Mesothelial cell of epicardium (in vitro differentiated cells): ENCODE data around the gene PSME2. TPM values are rescaled to one million over a fixed set of nuclear protein-coding genes. Genes with fewer than 3 reads are reported as not detected.

ENCODE experiments used
- DNase-seq, 2 experiments: peaks; one replicate each; pipeline ENCODE4 v3.0.0; 2021; ENCODE audit warnings: low spot score in 2 of 2; ENCODE audit not compliant: unreplicated experiment in 2 of 2
- H3K27ac Mint-ChIP-seq: 2 replicates; pipeline ENCODE4 v1.8.0; 2021; ENCODE audit warnings: mixed read lengths
- H3K27me3 Mint-ChIP-seq: 2 replicates; pipeline ENCODE4 v1.8.0; 2021; ENCODE audit warnings: low read depth, mixed read lengths
- H3K36me3 Mint-ChIP-seq: 2 replicates; pipeline ENCODE4 v1.8.0; 2021; ENCODE audit warnings: mixed read lengths
- H3K4me1 Mint-ChIP-seq: 2 replicates; pipeline ENCODE4 v1.8.0; 2021; ENCODE audit warnings: mixed read lengths
- H3K4me3 Mint-ChIP-seq: 2 replicates; pipeline ENCODE4 v1.8.0; 2021; ENCODE audit warnings: mild to moderate bottlenecking, moderate library complexity, mixed read lengths
- H3K9me3 Mint-ChIP-seq: 2 replicates; pipeline ENCODE4 v1.8.0; 2021; ENCODE audit warnings: mixed read lengths
- total RNA-seq: library from RNA; stranded (reverse); gene quantifications from 3 replicates; pipeline ENCODE4 v1.2.1, GENCODE V29; 2021
- TF ChIP-seq, protein P1 (sequence below): fragments of 200-600 bp; sonication (generic); IDR thresholded peaks from one replicate; pipeline ENCODE4 v1.5.0; 2021; ENCODE audit warnings: antibody characterized with exemption; ENCODE audit not compliant: unreplicated experiment

The PSME2 gene
- total RNA-seq, 1 donor from 2014 or later = 148 TPM

DNA sequence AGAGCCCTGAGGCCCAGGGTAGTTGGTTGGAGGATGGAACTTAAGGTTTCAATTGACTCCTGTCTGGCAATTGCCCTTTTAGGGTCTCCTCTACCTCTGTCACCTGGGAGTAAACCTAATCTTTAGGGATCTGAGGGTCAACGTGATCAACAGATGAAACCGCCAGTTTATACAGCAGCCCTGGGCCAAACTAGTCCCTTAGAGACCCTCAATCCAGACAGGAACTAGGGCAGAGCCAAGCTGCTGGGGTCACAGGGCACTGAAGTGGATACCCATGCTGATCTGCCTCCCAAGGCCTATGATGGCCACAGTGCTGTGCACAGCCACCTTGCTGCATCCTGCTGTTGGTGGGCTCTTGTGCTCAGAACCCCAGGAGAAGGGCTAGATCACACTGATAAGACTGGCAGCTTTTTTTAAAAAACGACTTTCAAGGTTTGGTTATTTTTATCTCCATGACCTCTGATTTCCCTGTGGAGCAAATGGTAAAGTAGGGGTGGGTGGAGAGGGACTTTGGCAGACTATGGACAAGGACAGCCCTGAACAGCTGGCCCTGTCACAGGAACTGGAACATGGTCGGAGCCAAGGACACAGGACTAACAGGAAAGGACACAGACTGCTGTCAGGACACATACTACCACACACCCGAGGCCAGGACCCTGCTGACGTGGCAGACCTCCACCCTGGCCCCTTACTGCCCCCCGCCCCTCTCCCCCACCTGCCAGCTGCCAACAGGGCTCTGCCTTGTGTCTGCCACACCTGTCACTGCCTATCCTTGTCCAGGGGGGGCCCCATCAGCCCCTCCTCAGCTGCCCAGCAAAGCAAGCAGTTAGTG is 15.5 kb downstream of the PSME2 start:
- TF ChIP-seq, protein P1, sequence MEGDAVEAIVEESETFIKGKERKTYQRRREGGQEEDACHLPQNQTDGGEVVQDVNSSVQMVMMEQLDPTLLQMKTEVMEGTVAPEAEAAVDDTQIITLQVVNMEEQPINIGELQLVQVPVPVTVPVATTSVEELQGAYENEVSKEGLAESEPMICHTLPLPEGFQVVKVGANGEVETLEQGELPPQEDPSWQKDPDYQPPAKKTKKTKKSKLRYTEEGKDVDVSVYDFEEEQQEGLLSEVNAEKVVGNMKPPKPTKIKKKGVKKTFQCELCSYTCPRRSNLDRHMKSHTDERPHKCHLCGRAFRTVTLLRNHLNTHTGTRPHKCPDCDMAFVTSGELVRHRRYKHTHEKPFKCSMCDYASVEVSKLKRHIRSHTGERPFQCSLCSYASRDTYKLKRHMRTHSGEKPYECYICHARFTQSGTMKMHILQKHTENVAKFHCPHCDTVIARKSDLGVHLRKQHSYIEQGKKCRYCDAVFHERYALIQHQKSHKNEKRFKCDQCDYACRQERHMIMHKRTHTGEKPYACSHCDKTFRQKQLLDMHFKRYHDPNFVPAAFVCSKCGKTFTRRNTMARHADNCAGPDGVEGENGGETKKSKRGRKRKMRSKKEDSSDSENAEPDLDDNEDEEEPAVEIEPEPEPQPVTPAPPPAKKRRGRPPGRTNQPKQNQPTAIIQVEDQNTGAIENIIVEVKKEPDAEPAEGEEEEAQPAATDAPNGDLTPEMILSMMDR = no peak
- Mint-ChIP-seq H3K4me3 (no peak overlapping the region), H3K27me3 (no peaks in the 10 kb centered on the region), H3K9me3 (no peaks in the 10 kb centered on the region), H3K36me3 (no peaks in the 10 kb centered on the region), H3K27ac (no peak overlapping the region), H3K4me1 (peaks cover 6% of the 10 kb centered on the region)
- DNase-seq = no peak

DNA sequence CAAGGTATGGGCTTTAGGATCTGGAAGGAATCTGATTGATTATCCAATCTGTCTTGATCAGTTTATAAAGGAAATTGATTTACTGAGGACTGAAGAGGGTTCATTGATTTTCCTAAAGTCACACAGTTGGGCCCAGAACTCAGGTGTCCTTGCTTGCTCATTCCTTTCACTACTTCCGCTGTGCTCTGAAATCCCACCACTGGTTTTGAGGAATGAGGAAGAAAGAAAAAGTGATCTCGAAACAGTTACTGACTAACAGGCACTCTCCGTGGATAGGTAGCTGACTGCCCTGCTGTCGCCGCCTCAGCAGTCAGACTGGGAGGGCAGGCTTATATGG is 16.1 kb downstream of the PSME2 start, which contains the start of gene FITM1:
TSS of gene FITM1 (plus strand) at position 280 of the 337 bp plus-strand sequence. CDS start 905 bp downstream, outside the sequence.
- Mint-ChIP-seq H3K4me3 (no peak within 1 kb of the TSS), H3K36me3 (peaks cover under 1% of the 10 kb centered on the region), H3K27ac (no peak within 1 kb of the TSS), H3K9me3 (no peaks in the 10 kb centered on the region), H3K4me1 (peaks cover 3% of the 10 kb centered on the region), H3K27me3 (no peaks in the 10 kb centered on the region)
- no peak for DNase-seq
- TF ChIP-seq, protein P1 = no peak

DNA sequence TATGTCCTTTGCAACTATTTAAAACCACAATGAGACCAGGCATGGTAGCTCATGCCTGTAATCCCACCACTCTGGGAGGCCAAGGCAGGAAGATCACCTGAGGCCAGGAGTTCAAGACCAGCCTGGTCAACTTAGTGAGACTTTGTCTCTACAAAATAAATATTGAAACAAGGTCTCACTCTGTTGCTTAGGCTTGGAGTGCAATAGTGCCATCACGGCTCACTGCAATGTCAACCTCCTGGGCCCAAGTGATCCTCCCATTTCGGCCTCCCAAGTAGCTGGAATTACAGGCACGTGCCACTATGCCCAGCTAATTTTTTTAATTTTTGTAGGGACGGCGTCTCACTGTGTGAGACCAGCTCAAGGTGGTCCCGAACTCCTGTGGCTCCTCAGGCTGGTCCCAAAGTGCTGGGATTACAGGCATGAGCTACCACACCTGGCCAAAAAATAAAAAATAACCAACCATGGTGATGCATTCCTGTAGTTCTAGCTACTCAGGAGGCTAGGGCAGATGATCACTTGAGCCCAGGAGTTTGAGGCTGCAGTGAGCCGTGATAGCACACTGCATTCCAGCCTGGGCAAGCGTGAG is 16.9 kb downstream of the PSME2 start:
- no peak for DNase-seq
- TF ChIP-seq, protein P1 = no peak
- Mint-ChIP-seq H3K9me3 (no peaks in the 10 kb centered on the region), H3K4me1 (no peaks in the 10 kb centered on the region), H3K27me3 (no peaks in the 10 kb centered on the region), H3K4me3 (no peak overlapping the region), H3K27ac (no peak overlapping the region), H3K36me3 (peaks cover 3% of the 10 kb centered on the region)

DNA sequence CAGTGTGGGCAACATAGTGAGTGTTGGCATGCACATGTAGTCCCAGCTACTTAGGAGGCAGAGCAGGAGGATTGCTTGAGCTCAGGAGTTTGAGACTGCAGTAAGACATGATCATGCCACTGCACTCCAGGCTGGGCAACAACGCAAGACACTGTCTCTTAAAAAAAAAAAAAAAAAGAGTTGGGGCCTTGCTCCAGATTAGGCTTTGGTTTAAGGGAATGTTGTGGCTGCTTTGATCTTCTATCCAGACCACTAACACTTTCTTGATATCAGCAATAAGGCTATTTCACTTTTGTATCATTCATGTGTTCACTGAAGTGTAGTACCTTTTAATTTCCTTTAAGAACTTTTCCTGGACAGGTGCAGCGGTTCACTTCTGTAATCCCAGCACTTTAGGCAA is 18.7 kb downstream of the PSME2 start:
- Mint-ChIP-seq H3K9me3 (no peaks in the 10 kb centered on the region), H3K4me3 (no peak overlapping the region), H3K36me3 (peaks cover 13% of the 10 kb centered on the region), H3K27ac (no peak overlapping the region), H3K4me1 (no peaks in the 10 kb centered on the region), H3K27me3 (no peaks in the 10 kb centered on the region)
- no peak for DNase-seq
- TF ChIP-seq, protein P1 = no peak

DNA sequence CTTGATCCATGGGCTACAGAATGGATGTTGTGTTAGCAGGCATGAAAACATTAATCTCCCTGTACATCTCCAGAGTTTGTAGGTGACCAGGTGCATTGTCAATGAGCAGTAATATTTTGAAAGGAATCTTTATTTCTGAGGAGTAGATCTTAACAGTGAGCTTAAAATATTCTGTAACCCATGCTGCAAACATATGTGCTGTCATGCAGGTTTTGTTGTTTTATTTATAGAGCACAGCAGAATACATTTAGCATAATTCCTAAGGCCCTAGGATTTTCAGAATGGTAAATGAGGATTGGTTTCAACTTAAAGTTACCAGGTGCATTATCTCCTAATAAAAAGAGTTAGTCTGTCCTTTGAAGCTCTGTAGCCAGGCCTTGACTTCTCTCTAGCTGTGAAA is 19.5 kb downstream of the PSME2 start:
- H3K4me1 Mint-ChIP-seq = no peaks in the 10 kb centered on the region
- no peak for DNase-seq
- peaks cover 13% of the 10 kb centered on the region for H3K36me3 Mint-ChIP-seq
- no peak overlapping the region for H3K27ac Mint-ChIP-seq
- no peaks in the 10 kb centered on the region for H3K9me3 Mint-ChIP-seq
- H3K27me3 Mint-ChIP-seq = no peaks in the 10 kb centered on the region
- TF ChIP-seq, protein P1 = no peak
- H3K4me3 Mint-ChIP-seq = no peak overlapping the region
